Mucosa of descending colon (tissue), 3 donors: ENCODE measurements around the gene A2M. TPM values are rescaled to one million over a fixed set of nuclear protein-coding genes. Genes with fewer than 3 reads are reported as not detected.

Experiments used
- ATAC-seq: fragments of 200-7000 bp; cut with Tn5 transposase; one replicate; pipeline ENCODE4 v1.9.1; 2020; ENCODE audit warnings: mild to moderate bottlenecking, moderate library complexity
- DNase-seq, 3 donors: peaks; one replicate each; pipeline ENCODE4 v3.0.0-alpha.2; 2020
- H3K36me3 ChIP-seq: fragments of 200-600 bp; one replicate; pipeline ENCODE4 v1.8.0; 2021; ENCODE audit warnings: low read depth, mild to moderate bottlenecking
- H3K4me1 ChIP-seq: fragments of 200-600 bp; one replicate; pipeline ENCODE4 v1.8.0; 2021; ENCODE audit warnings: low read depth, mild to moderate bottlenecking
- H3K4me3 ChIP-seq: fragments of 200-600 bp; one replicate; pipeline ENCODE4 v1.8.0; 2021; ENCODE audit warnings: mild to moderate bottlenecking
- H3K9me3 ChIP-seq: fragments of 200-600 bp; one replicate; pipeline ENCODE4 v1.8.0; 2021; ENCODE audit warnings: mild to moderate bottlenecking
- CTCF ChIP-seq: fragments of 200-600 bp; IDR thresholded peaks from one replicate; pipeline ENCODE4 v1.8.0; 2022; ENCODE audit warnings: antibody characterized with exemption, mild to moderate bottlenecking
- intact Hi-C, 2 donors: fragments of 100-400 bp; cut with DNase I in 1 of 2; cut with micrococcal nuclease in 1 of 2; formaldehyde crosslinking; loops; one replicate each; pipeline versions ENCODE4 v1.11.0 to v1.11.1; 2022; cut with DNase I, micrococcal nuclease
- total RNA-seq, 3 donors: library from RNA; stranded (reverse); fragmentation: NEBNext Ultra II Directional in 2 of 3; extraction: Animal tissue kit (Norgen Biotek cat#: 25700) in 2 of 3; gene quantifications; one replicate each; pipeline versions ENCODE4 v1.2.1 to v1.2.4, GENCODE V29; 2021 to 2023
- donor health status: DM: no; HTN: no; CAD: no; lungs with moderate emphysema.
- donor health status: DM: no; HTN: no; CAD: no.
- donor health status: DM: no; HTN: yes; CAD: no.

Gene A2M
- total RNA-seq, 3 donors from 2014 or later: 83.5 to 223 (median 165) TPM

GRCh38 chr12:9079082-9079481 lies 36.6 kb downstream of the A2M start:
- no peak for ATAC-seq
- no peak for TF ChIP-seq CTCF
- H3K36me3 ChIP-seq: no peaks in the 10 kb centered on the region
- intact Hi-C loops: no loop called here
- H3K4me1 ChIP-seq: no peaks in the 10 kb centered on the region
- DNase-seq: no peak
- no peak overlapping the region for H3K4me3 ChIP-seq
- peaks cover 8% of the 10 kb centered on the region for H3K9me3 ChIP-seq

GRCh38 chr12:9077152-9078031 lies 38.3 kb downstream of the A2M start:
- Histone ChIP-seq H3K4me3 (no peak overlapping the region), H3K9me3 (no peaks in the 10 kb centered on the region), H3K4me1 (no peaks in the 10 kb centered on the region), H3K36me3 (no peaks in the 10 kb centered on the region)
- intact Hi-C loops: no loop called here
- no peak for TF ChIP-seq CTCF
- ATAC-seq (no peak), DNase-seq (no peak)

GRCh38 chr12:9076733-9077132 lies 39.0 kb downstream of the A2M start:
- no peak for DNase-seq
- no peak for ATAC-seq
- Histone ChIP-seq H3K4me3 (no peak overlapping the region), H3K9me3 (no peaks in the 10 kb centered on the region), H3K36me3 (no peaks in the 10 kb centered on the region), H3K4me1 (no peaks in the 10 kb centered on the region)
- TF ChIP-seq CTCF: no peak
- intact Hi-C loops: no loop called here

- no peak for ATAC-seq
- H3K36me3 ChIP-seq: no peaks in the 10 kb centered on the region
- H3K9me3 ChIP-seq: no peaks in the 10 kb centered on the region
- no peak overlapping the region for H3K4me3 ChIP-seq
- intact Hi-C loops: no loop called here
- TF ChIP-seq CTCF: no peak
- H3K4me1 ChIP-seq: no peaks in the 10 kb centered on the region
- DNase-seq: no peak
Observed at GRCh38 chr12:9075138-9075535, 40.6 kb downstream of the A2M start.

GRCh38 chr12:9074484-9075137 lies 41.1 kb downstream of the A2M start:
- ATAC-seq (no peak), DNase-seq (no peak)
- Histone ChIP-seq H3K4me3 (no peak overlapping the region), H3K9me3 (no peaks in the 10 kb centered on the region), H3K4me1 (no peaks in the 10 kb centered on the region), H3K36me3 (no peaks in the 10 kb centered on the region)
- no peak for TF ChIP-seq CTCF
- intact Hi-C loops: no loop called here
